ENCODE results near the gene TMEM135.
"Not testable (repeated sequence)": the region's sequence is repeated elsewhere in the genome, so short reads cannot be mapped to it uniquely, and the experiment has no call there.

TMEM135 gene

DNA sequence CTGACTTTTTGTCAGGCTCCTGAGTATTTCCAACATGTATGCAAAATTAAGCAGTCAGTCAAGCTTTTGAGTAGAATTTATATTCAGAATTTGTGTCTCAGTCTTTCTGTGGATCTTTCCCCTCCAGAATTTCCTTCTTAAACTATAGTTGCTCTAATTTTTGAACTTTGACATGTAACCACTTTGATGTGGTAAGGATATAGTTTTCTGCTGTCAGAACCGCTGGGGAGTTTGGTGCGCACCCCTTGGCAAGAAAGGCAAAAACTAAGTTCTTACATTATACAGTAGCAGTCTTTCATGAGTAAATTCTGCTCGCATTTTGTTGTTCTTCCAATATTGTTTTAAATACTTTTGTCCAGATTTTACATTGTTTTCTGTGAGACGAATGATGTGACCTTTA lies 105.9 kb downstream of the TMEM135 start:
- DNase-seq, result no peak

DNA sequence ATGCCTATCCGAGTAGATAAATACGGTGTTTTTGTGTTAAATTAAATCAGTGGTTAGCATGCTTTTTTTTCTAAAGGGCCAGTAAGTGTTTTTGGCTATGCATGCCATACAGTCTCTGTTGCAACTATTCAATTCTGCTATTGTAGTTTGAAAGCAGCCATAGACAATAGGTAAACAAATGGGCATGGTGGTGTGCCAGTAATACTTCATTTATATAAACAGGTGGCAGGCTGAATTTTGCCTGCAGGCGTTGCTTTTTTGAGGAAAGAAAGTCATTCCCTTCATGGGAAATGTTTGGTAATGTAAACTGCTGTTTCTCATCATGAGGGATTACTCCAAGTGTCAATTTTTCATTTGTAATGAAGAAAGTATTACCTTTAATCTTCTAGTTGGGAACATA lies 106.5 kb downstream of the TMEM135 start:
- no peak for DNase-seq

DNA sequence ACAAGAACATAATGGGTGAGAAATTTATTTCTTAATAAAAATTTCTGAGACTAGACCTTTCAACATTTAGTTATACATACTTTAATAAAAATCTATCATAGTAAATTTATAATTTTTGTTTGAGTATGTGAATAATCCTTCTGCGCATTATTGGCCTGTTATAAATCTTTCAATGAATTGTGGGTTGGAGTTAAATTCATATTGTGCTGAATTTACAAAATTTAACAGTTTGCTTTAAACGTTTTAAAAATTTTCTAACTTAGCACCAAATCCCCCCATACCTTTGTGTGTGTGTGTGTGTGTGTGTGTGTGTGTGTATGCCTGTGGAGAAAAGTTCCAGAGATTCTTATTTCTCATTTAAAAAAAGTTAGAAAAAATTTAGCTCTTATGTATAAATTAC lies 111.0 kb downstream of the TMEM135 start:
- DNase-seq, result no peak

DNA sequence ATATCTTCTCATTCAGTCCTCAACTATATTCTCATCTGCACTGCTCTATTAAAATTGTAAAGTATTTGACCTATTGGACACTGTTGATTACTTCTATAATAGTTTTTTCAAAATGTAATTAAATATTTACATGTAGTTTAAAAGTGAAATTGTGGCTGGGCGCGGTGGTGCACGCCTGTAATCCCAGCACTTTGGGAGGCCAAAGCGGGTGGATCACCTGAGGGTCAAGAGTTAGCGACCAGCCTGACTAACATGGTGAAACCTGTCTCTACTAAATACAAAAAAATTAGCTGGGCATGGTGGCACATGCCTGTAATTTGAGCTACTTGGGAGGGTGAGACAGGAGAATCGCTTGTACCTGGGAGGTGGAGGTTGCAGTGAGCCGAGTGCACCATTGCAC lies 112.0 kb downstream of the TMEM135 start:
- DNase-seq, result not testable (repeated sequence)

DNA sequence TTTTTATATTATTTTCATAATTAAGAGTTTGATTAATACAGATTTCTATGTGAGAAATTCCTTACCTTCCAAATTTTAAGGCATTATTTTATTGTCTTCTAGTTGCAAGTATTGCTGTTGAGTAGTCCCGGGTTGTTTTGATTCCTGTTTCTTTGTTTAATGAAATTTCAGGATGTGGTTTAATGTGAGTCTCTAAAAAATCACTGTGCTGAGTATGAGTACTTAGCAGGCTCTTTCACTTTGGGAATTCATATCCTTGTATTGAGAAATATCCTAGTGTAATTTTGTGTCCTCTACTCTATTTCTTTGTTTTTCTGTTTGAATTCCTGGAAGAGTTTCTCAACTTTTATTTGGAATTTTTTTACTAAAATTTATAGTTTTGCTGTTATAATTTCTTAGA lies 113.2 kb downstream of the TMEM135 start:
- no peak for DNase-seq

DNA sequence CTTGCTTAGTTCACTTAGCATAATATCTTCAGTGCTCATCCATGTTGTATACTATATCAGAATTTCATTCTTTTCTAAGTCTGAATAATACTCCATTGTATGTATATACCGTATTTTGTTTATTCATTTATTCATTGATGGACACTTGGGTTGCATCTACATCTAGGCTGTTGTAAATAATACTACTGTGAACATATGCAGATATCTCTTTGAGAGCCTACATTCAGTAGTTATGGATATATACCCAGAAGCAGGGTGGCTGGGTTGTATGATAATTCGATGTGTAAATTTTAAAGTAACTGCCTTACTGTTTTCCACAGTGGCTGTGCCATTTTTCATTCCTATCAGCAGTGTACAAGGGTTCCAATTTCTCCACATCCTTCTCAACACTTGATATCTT lies 116.5 kb downstream of the TMEM135 start:
- no peak for DNase-seq

DNA sequence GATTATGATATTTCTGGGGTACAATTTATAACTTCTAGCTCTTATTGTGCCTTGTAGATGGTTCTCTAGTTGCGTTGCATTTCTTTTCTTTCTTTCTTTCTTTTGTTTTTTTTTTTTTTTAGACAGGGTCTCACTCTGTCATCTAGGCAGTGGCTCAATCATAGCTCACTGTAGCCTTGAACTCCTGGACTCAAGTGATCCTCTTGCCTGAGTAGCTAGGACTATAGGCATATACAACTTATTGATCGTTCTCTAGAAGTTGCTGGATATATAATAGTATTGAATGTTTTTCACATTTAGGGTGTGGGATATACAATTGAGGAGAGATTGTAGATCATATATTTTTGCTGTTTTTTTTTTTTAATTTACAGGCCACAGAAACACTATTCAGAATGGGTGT lies 119.2 kb downstream of the TMEM135 start:
- DNase-seq, result no peak

DNA sequence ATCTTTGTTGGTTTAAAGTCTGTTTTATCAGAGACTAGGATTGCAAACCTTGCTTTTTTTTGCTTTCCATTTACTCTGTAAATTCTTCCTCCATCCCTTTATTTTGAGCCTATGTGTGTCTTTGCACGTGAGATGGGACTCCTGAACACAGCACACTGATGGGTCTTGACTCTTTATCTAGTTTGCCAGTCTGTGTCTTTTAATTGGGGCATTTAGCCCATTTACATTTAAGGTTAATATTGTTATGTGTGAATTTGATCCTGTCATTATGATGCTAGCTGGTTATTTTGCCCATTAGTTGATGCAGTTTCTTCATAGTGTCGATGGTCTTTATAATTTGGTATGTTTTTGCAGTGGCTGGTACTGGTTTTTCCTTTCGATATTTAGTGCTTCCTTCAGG lies 131.3 kb downstream of the TMEM135 start:
- not testable (repeated sequence) for DNase-seq

DNA sequence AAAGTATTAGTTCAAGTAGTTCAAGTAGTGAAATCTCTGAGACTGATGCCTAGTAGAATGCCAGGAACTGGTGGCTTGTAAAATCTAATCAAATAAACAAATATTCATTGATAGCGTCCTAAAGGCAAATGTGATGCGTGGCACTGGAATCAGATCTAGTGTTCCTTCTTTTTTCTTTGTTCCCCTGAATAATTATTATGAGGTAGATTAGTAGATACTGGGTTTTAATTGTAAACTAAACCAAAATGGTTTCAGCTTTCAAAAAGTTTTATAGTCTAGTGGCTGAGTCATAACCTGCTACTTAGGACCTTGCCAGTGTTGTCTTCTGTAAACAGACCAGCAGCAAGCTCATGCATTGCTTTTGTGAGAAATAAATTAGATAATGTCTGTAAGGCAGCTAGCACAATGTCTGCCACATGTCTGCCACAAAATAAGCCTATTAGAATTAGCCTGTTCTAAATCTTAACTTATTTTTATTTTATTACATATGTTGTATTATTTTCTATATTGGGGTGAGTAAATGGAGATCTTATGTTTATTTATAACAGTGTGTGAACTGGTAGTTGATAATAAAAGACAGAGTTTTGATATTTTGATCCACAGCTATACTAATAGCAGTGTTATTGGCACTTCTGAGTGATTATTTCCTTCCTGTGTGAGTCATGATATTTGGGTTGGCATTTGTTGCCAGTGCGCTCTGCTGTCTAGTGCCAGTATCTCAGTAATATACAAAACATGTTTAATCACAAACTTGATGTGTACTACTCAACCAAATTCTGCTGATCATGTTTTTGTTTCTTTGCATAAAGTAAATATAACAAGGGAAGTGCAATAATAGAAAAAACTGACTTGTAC lies 135.7 kb downstream of the TMEM135 start:
- DNase-seq, result no peak

DNA sequence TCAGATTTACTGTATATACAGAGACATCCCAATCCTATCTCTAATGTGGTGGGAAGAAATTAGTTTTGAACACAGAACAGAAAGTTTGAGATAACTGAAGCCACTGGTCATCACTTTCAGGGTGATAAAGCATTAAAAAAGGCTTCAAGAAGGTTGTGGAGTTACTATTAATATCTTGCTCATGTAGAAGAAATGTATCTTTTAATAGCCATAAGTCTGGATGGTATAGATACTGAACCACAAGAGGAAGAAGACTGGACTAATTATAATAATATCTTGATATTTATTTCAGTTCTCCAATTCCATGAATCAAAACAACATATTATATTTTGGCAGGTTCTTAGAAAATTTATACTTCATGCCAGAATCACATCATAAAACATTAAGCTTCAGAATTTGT lies 137.1 kb downstream of the TMEM135 start:
- no peak for DNase-seq

DNA sequence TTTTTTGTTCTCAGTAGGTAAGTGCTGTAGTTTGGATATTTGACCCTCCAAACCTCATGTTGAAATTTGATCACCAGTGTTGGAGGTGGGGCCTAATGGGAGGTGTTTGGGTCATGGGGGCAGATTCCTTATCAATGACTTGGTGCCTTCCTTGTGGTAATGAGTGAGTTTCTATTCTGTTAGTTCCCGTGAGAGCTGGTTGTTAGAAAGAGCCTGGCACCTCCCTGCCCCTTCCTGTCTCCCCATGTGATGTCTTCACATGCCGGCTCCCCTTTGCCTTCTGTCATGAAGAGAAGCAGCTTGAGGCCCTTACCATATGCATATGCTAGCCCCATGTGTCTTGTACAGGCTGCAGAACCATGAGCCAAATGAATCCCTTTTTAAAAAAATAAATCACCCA lies 138.3 kb downstream of the TMEM135 start:
- no peak for DNase-seq

DNA sequence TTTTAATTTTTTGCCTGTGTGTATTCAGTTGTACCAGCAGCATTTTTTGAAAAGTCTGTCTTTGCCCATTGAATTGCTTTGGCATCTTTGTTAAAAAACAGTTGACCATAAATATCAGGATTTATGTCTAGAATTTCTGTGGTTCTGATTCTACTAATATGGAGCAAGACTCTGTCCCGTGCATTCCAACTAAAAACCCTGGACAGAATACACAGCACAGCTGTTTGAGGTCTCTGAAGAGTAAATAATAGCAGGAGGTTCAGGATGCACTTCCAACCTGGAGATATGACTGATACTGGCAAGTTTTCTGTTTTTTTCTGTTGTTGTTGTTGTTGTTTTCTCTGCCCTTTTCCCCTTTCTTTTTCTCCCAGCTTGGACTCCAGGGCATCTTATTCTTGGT lies 141.9 kb downstream of the TMEM135 start:
- no peak for DNase-seq

DNA sequence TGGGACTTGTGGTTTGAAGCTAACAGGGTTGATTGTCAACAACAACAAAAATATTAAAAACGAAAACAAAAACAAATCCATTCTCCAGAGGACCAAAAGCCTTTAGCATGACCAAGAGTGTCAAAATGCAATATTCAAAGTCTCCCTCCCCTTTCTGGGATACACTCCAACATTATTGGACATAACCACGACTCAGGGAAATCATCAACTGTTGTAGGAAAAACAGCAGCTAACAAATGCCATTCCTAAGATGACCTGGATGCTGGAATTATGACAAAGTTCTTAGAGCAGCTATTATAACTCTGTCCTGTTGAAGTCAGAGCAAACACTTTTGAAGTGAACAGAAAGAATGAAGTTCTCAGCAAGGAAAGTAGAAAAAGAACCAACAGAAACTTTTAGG lies 143.0 kb downstream of the TMEM135 start:
- DNase-seq, result no peak

DNA sequence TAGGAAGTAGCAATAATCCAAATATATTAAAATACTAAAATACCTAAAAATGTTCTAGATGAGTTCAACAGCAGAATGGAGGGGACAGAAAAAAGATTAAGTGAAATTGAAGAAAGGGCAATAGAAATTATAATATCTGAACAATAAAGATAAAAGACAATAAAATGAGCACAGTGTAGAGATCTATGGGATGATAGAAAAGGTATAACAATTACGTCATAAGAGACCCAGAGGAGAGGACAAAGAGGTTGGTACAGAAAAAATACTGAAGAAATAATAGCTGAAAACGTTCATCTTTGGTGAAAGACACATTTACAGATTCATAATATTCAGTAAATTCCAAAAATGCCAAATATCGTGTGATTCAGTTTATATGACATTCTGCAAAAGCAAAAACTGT lies 143.4 kb downstream of the TMEM135 start:
- no peak for DNase-seq

DNA sequence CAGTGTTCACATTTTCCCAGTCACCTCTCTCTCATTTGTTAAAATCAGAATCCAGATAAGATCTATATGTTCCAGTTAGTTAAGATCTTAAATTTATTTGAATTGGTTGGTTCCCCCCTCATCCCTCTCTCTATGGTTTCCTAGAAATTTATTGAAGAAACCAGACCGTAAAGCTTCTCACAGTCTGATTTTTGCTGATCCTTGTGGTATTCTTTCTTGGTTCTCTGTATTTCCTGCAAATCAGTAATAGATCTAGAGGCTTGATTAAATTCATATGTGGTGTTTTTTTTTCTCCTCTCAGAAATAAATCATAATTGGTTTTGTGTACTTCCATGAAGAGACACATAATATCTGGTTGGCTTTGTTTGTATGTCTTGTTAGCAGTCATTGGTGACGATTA lies 147.5 kb downstream of the TMEM135 start:
- DNase-seq, result no peak

DNA sequence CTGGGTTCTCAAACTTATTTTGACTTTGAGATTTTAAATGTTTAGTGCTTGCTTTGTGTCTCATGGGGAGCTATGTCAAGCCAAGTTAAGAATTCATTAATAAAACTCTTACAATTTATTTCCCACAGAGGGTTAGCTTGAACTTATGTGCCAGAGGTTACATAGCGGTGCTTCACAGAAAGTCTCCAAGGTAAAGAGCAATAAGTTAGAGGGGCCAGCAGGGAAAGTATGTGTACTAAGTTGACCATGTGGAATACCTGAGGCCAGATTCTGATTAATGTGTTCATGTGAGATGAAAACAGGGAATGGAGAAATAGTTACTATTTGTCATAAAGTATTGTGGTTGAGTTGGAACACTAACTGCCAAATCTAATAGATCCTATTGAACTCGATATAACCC lies 149.3 kb downstream of the TMEM135 start:
- DNase-seq, result no peak

DNA sequence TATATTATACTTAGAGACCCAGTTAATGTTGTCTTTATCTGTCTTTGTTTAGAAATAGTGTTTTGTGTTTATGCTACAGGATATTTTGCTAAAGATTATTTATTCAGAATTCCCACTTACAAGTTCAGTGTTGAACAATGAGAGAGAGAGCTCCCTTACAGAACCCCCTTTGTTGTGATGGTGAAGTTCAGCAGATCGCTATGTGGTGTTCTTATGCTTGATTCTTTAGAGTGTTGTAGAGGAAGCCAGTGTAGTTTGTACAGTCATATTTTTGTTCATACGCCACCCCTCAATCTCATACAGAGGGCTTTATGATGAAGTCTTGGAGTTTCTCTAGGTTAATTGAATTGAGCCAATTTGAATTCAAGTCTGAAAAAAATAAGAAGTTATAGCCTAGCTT lies 150.2 kb downstream of the TMEM135 start:
- no peak for DNase-seq

DNA sequence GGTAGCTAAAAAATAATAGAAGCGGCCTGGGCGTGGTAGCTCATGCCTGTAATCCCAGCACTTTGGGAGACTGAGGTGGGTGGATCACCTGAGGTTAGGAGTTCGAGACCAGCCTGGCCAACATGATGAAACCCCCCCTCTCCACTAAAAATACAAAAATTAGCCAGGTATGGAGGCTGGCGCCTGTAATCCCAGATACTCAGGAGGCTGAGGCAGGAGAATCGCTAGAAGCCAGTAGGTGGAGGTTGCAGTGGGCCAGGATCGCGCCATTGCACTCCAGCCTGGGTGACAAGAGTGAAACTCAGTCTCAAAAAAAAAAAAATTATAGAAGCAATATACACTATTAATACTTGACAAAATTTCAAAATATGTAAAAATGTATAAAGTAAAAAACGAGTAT lies 150.7 kb downstream of the TMEM135 start:
- DNase-seq, result not testable (repeated sequence)

DNA sequence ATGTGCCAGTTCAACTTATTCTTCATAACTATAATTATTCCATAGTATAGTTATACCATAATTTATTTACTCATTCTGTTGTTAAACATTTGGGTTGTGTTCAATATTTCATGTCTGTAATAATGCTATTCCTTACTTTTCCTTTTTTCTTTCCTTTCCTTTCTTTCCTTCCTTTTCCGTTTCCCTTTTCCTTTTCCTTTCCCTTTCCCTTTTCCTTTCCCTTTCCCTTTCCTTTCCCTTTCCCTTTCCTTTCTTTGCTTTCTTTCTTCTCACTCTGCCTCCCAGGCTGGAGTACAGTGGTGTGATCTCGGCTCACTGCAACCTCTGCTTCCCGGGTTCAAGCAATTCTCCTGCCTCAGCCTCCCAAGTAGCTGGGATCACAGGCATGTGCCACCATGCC lies 151.2 kb downstream of the TMEM135 start:
- not testable (repeated sequence) for DNase-seq

DNA sequence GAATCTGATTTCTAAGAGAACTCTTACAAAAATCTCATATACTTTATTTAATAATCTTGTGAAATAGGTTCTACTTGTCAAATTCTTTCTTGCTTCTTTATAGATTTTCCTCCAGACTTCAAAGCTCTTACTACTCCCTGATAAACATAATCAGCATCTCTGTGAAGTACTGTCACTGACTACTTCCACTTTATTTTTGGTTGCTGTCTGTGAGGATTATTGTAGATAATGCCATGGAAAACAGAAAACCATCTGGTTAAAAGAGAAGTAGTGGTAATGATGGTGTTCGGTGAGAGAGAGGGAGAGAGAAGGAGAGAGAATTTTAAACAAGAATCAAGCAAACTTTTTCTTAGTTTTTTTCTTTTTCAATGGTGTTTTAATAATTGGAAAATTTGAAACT lies 152.3 kb downstream of the TMEM135 start:
- no peak for DNase-seq

DNA sequence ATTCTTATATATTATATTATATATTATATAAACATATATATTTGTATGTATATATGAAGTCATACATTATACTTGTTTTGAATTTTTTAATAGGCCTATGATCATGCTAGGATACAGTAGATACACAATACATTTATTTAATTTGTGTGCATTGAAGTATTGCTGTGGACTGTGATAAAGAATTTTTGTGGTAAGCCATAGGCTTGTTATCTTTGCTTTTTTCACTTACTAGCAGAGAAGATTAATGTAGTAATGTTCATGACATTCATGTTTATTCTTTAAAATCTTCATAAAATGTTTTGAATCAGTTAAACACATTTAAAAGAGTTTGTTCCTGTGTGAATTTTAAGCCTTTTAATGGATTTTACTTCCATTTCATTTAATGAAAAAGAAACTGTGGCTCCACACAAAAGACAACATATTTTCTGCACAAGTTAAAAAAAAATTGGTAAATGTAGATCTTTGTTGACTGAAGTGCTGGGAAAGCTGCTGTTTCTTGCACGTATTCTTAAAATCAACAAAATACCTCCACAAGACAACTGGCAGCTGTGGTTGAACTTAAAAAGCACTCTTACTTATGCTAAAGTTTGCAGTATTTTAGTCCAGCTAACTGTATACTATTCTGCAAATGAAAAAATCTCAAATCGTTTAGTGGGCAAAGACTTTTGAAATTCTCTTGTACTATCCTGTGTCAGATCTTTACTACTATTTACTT lies 156.2 kb downstream of the TMEM135 start:
- no peak for DNase-seq

DNA sequence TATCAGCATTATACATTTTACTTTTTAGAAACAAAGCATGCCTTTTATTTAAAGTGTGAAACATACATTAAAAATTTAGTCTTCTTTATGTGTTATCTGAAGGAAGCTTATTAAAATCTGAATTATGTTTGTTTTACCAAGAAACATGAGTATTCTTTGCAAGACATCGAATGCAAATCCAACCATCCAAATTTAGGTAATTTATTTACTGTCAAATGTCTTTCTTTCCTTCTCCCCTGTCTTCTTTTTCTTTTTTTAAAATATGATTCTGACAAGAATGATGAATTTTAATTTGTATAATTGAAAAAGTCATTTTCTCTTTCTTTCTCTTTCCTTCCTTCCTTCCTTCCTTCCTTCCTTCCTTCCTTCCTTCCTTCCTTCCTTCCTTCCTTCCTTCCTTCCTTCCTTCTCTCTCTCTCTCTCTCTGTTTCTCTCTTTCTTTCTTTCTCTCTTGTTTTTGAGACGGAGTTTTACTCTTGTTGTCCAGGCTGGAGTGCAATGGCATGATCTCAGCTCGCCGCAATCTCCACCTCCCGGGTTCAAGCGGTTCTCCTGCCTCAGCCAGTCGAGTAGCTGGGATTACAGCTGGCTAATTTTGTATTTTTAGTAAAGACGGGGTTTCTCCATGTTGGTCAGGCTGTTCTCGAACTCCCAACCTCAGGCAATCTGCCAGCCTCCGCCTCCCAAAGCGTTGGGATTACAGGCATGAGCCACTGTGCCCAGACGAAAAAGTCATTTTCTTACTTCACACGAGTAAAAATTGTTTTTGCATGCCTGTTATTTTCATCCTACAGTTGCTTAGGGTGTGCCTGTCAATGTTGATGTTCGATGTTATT lies 157.5 kb downstream of the TMEM135 start:
- DNase-seq, result no peak

DNA sequence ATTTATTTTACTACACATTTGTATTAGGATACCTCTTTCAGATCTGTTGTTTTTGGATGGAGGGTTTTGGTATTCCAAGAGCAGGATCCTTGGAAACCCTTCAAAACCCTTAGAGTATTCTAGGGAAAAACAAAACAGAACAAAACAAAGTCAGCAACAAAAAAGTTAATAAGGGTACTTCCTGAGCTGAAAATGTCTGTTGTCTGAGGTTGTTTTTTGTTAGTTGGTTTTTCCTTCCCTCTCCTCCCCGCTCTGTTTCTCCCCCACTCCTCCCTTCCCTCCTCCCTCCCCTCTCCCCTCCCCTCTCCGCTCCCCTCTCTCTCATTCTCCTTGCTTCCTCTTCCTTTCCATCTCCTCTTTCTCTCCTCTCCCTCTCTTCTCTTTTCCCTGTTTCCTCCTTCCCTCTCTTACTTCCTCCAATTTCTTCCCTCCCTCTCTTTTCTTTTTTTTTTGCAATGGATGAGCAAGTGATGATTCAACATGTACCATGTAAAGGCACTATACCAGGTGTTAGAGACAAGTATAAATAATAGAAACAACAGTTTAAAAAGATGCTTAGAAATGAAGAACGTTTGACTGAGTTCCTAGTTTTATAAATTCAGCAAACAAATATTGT lies 160.6 kb downstream of the TMEM135 start:
- no peak for DNase-seq

All from activated CD4-positive, alpha-beta T cell treated with anti-CD3 and anti-CD28 coated beads, Interleukin-2, amount 50 U/mL, for 48 hours (primary cell).